CD4-positive, CD25-positive, alpha-beta regulatory T cell (primary cell): Measurements from ENCODE around the gene DDX27. TPM values are rescaled to one million over a fixed set of nuclear protein-coding genes. Genes with fewer than 3 reads are reported as not detected.

Source experiments
- ATAC-seq, 2 donors: fragments of 150-1000 bp; cut with Tn5 transposase; one replicate each; pipeline ENCODE4 v1.10.0; 2021; ENCODE audit warnings: low read depth in 2 of 2, moderate number of reproducible peaks in 2 of 2, moderate library complexity in 1 of 2
- DNase-seq, 3 donors: peaks; one replicate each; pipeline versions ENCODE4 v3.0.0 to v3.0.0-alpha.2; 2012 to 2022; ENCODE audit warnings: mixed read lengths in 1 of 3
- H3K27ac ChIP-seq: one replicate; pipeline ENCODE4 v1.7.0; 2013; ENCODE audit warnings: mild to moderate bottlenecking, low read length; ENCODE audit not compliant: insufficient read depth, poor library complexity, severe bottlenecking
- H3K27me3 ChIP-seq: one replicate; pipeline ENCODE4 v1.7.0; 2013; ENCODE audit warnings: low read length; ENCODE audit not compliant: control insufficient read depth, insufficient read depth
- H3K36me3 ChIP-seq: one replicate; pipeline ENCODE4 v1.7.0; 2013; ENCODE audit warnings: mild to moderate bottlenecking, low read length, moderate library complexity; ENCODE audit not compliant: control insufficient read depth, insufficient read depth
- H3K4me1 ChIP-seq: 2 replicates; pipeline ENCODE4 v1.7.0; 2013; ENCODE audit warnings: mild to moderate bottlenecking, low read length; ENCODE audit not compliant: insufficient read depth, control insufficient read depth, poor library complexity, severe bottlenecking
- H3K4me3 ChIP-seq: one replicate; pipeline ENCODE4 v1.7.0; 2013; ENCODE audit warnings: low read depth, mild to moderate bottlenecking, low read length, moderate library complexity
- H3K9me3 ChIP-seq, 2 experiments: 1 replicate in 1 of 2; 2 replicates in 1 of 2; pipeline ENCODE4 v1.7.0; 2013; ENCODE audit warnings: low read length in 2 of 2, mild to moderate bottlenecking in 1 of 2, moderate library complexity in 1 of 2; ENCODE audit not compliant: control insufficient read depth in 2 of 2
- H3K27ac Mint-ChIP-seq, 3 donors: one replicate each; pipeline ENCODE4 v1.8.0; 2020 to 2022; ENCODE audit warnings: mild to moderate bottlenecking in 3 of 3, mixed read lengths in 3 of 3, moderate library complexity in 2 of 3
- H3K27me3 Mint-ChIP-seq: one replicate; pipeline ENCODE4 v1.8.0; 2022; ENCODE audit warnings: mild to moderate bottlenecking, mixed read lengths
- H3K36me3 Mint-ChIP-seq: one replicate; pipeline ENCODE4 v1.8.0; 2020; ENCODE audit warnings: mixed read lengths
- H3K4me1 Mint-ChIP-seq, 4 donors: one replicate each; pipeline ENCODE4 v1.8.0; 2020 to 2022; ENCODE audit warnings: mixed read lengths in 4 of 4, mild to moderate bottlenecking in 1 of 4
- H3K4me3 Mint-ChIP-seq, 4 donors: one replicate each; pipeline ENCODE4 v1.8.0; 2020 to 2022; ENCODE audit warnings: mild to moderate bottlenecking in 4 of 4, mixed read lengths in 4 of 4, moderate library complexity in 3 of 4
- H3K9me3 Mint-ChIP-seq, 7 donors: one replicate each; pipeline ENCODE4 v1.8.0; 2020 to 2022; ENCODE audit warnings: mixed read lengths in 7 of 7, mild to moderate bottlenecking in 3 of 7, moderate library complexity in 2 of 7
- polyA plus RNA-seq, 4 donors: library from polyadenylated mRNA; unstranded; fragments of 300-500 nt; fragmentation: Illumina TruSeq; gene quantifications; one replicate each; pipeline ENCODE4 v1.2.3, GENCODE V29; 2021
- total RNA-seq: library from RNA; stranded (reverse); gene quantifications from one replicate; pipeline ENCODE4 v1.2.3, GENCODE V29; 2022

DDX27 gene
- total and polyA plus RNA-seq, 5 donors from 2014 or later = 24.4 to 105 (median 35.2) TPM

DNA sequence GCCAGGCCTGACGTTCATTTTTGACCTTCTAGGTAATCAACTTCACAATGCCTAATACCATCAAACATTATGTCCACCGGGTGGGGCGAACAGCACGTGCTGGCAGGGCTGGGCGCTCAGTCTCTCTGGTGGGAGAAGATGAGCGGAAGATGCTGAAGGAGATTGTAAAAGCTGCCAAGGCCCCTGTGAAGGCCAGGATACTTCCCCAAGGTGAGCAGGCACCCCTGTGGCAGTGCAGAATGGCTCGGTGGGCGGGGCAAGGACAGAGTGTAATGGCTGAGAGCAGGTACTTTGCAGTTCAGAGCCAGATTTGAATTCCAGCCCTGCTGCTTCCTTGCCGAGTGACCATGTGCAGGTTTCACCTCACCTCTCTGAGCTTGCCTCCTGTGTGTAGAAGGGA lies 17.1 kb downstream of the DDX27 start:
- H3K4me1 ChIP-seq = no peaks in the 10 kb centered on the region
- peaks cover 0 to 4% (median 2%) of the 10 kb centered on the region in 4 donors for H3K4me1 Mint-ChIP-seq
- H3K9me3 ChIP-seq = no peaks in the 10 kb centered on the region
- H3K9me3 Mint-ChIP-seq = no peaks in the 10 kb centered on the region
- peaks cover 52% of the 10 kb centered on the region for H3K36me3 Mint-ChIP-seq
- no peak overlapping the region for H3K4me3 ChIP-seq
- no peak overlapping the region for H3K27ac ChIP-seq
- H3K27me3 ChIP-seq = no peaks in the 10 kb centered on the region
- H3K36me3 ChIP-seq = peaks cover 84% of the 10 kb centered on the region
- no peak overlapping the region for H3K4me3 Mint-ChIP-seq
- ATAC-seq (no peak), DNase-seq (no peak)
- peak overlapping the region in 1 of 3 donors; percentile 52 for H3K27ac Mint-ChIP-seq
- H3K27me3 Mint-ChIP-seq = no peaks in the 10 kb centered on the region

GRCh38 chr20:49237531-49237930 lies 18.3 kb downstream of the DDX27 start:
- Mint-ChIP-seq H3K4me3 (no peak overlapping the region), H3K27me3 (no peaks in the 10 kb centered on the region), H3K4me1 (peaks cover 0 to 4% (median 2%) of the 10 kb centered on the region in 4 donors), H3K9me3 (no peaks in the 10 kb centered on the region), H3K36me3 (peaks cover 54% of the 10 kb centered on the region), H3K27ac (peak overlapping the region; percentile 52 to 76 (median 66))
- no peak overlapping the region for H3K4me3 ChIP-seq
- H3K27ac ChIP-seq = no peak overlapping the region
- no peak for ATAC-seq
- no peaks in the 10 kb centered on the region for H3K27me3 ChIP-seq
- no peak for DNase-seq
- peaks cover 88% of the 10 kb centered on the region for H3K36me3 ChIP-seq
- no peaks in the 10 kb centered on the region for H3K4me1 ChIP-seq
- H3K9me3 ChIP-seq = no peaks in the 10 kb centered on the region

GRCh38 chr20:49245921-49246740 lies 26.9 kb downstream of the DDX27 start:
- H3K27ac Mint-ChIP-seq = peak overlapping the region in 2 of 3 donors; percentile 19 to 95
- peaks cover 38% of the 10 kb centered on the region for H3K36me3 Mint-ChIP-seq
- ATAC-seq (peak; percentile 41 to 51), DNase-seq (peak in 2 of 3 donors; percentile 26 to 54)
- Histone ChIP-seq H3K4me3 (no peak overlapping the region), H3K9me3 (no peaks in the 10 kb centered on the region), H3K27me3 (no peaks in the 10 kb centered on the region), H3K27ac (no peak overlapping the region), H3K4me1 (no peaks in the 10 kb centered on the region), H3K36me3 (peaks cover 88% of the 10 kb centered on the region)
- H3K4me1 Mint-ChIP-seq = peaks cover 4 to 15% (median 4%) of the 10 kb centered on the region in 4 donors
- no peak overlapping the region for H3K4me3 Mint-ChIP-seq
- H3K27me3 Mint-ChIP-seq = no peaks in the 10 kb centered on the region
- H3K9me3 Mint-ChIP-seq = no peaks in the 10 kb centered on the region

DNA sequence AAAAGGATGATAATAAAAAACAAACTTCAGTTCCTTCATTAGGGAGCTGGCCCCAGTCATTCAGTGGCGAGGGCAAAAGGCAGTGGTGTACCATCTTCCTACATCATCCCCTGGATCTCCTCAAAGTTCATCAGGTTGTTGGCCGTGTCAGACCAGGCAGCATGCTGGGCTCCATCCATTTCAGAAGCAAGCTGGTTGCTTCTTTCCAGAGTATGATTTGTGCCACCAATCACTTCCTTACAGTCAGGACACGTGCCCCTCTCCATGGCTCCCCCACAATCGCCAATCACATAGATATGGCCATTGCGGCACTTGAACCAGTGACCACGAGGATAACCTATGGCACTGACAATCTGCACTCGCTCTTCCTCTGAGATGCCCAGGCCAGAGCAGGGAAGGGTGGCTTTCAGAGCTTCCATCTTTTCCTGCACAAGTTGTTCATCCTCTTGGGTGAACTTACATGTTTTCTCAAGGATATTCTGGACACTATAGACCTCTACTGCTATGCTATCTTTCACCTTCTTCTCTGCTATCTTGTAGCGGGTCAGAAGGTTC lies 28.0 kb downstream of the DDX27 start:
- DNase-seq (no peak), ATAC-seq (no peak)
- Mint-ChIP-seq H3K27me3 (no peaks in the 10 kb centered on the region), H3K36me3 (peaks cover 38% of the 10 kb centered on the region), H3K27ac (peak overlapping the region in 1 of 3 donors; percentile 27), H3K4me3 (no peak overlapping the region), H3K9me3 (no peaks in the 10 kb centered on the region), H3K4me1 (peaks cover 4 to 15% (median 4%) of the 10 kb centered on the region in 4 donors)
- Histone ChIP-seq H3K27me3 (no peaks in the 10 kb centered on the region), H3K4me3 (no peak overlapping the region), H3K27ac (no peak overlapping the region), H3K36me3 (peaks cover 87% of the 10 kb centered on the region), H3K4me1 (no peaks in the 10 kb centered on the region), H3K9me3 (no peaks in the 10 kb centered on the region)

DNA sequence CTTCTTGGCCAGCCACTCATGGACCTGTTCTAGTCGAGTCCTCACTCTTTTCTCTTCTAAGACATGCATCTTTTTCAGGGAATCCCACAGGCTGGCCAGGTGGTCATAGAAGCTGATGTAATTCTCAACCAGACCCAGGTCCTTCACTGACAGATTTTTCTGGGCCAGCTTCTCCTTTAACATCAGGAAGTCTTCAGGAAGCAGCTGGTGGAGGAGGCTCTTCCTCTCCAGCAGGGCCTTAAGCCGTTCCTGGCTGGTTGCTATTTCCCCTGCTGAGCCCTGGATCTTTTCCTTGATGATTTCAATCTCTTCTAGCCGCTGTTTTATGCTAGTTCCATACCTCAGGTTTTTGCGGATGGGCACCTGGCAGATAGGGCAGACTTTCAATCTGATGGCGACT lies 28.6 kb downstream of the DDX27 start:
- H3K27me3 Mint-ChIP-seq = no peaks in the 10 kb centered on the region
- no peaks in the 10 kb centered on the region for H3K27me3 ChIP-seq
- no peak overlapping the region for H3K4me3 ChIP-seq
- H3K9me3 Mint-ChIP-seq = no peaks in the 10 kb centered on the region
- H3K4me1 ChIP-seq = no peaks in the 10 kb centered on the region
- DNase-seq (no peak), ATAC-seq (no peak)
- H3K9me3 ChIP-seq = no peaks in the 10 kb centered on the region
- no peak overlapping the region for H3K4me3 Mint-ChIP-seq
- H3K36me3 Mint-ChIP-seq = peaks cover 39% of the 10 kb centered on the region
- H3K4me1 Mint-ChIP-seq = peaks cover 4 to 15% (median 4%) of the 10 kb centered on the region in 4 donors
- H3K27ac Mint-ChIP-seq = peak overlapping the region in 1 of 3 donors; percentile 27
- peaks cover 88% of the 10 kb centered on the region for H3K36me3 ChIP-seq
- H3K27ac ChIP-seq = no peak overlapping the region

GRCh38 chr20:49248301-49248700 lies 29.1 kb downstream of the DDX27 start:
- H3K27me3 Mint-ChIP-seq = no peaks in the 10 kb centered on the region
- no peak for DNase-seq
- no peaks in the 10 kb centered on the region for H3K9me3 Mint-ChIP-seq
- Histone ChIP-seq H3K27me3 (no peaks in the 10 kb centered on the region), H3K27ac (no peak overlapping the region), H3K4me1 (no peaks in the 10 kb centered on the region), H3K4me3 (no peak overlapping the region), H3K9me3 (no peaks in the 10 kb centered on the region), H3K36me3 (peaks cover 88% of the 10 kb centered on the region)
- H3K4me1 Mint-ChIP-seq = peaks cover 4 to 15% (median 4%) of the 10 kb centered on the region in 4 donors
- no peak overlapping the region for H3K27ac Mint-ChIP-seq
- ATAC-seq = no peak
- peaks cover 43% of the 10 kb centered on the region for H3K36me3 Mint-ChIP-seq
- H3K4me3 Mint-ChIP-seq = no peak overlapping the region

GRCh38 chr20:49248879-49249665 lies 29.9 kb downstream of the DDX27 start:
- H3K27me3 Mint-ChIP-seq = no peaks in the 10 kb centered on the region
- H3K27me3 ChIP-seq = no peaks in the 10 kb centered on the region
- peaks cover under 1 to 13% (median 2%) of the 10 kb centered on the region in 4 donors for H3K4me1 Mint-ChIP-seq
- H3K9me3 Mint-ChIP-seq = no peaks in the 10 kb centered on the region
- H3K4me3 Mint-ChIP-seq = no peak overlapping the region
- no peak overlapping the region for H3K27ac ChIP-seq
- ATAC-seq (no peak), DNase-seq (no peak)
- H3K4me3 ChIP-seq = no peak overlapping the region
- peaks cover 88% of the 10 kb centered on the region for H3K36me3 ChIP-seq
- H3K9me3 ChIP-seq = no peaks in the 10 kb centered on the region
- no peak overlapping the region for H3K27ac Mint-ChIP-seq
- peaks cover 41% of the 10 kb centered on the region for H3K36me3 Mint-ChIP-seq
- no peaks in the 10 kb centered on the region for H3K4me1 ChIP-seq
